Cardiac muscle cell (in vitro differentiated cells and primary cell): ENCODE data around the gene FAM107A. TPM values are rescaled to one million over a fixed set of nuclear protein-coding genes. Genes with fewer than 3 reads are reported as not detected.

Source experiments
- DNase-seq, 2 donors: peaks; one replicate each; pipeline versions ENCODE4 v3.0.0 to v3.0.0-alpha.2; 2010 to 2017; ENCODE audit warnings: low read depth in 1 of 2, low spot score in 1 of 2
- H3K27ac ChIP-seq: fragments of 200-600 bp; sonication (generic); 2 replicates; pipeline ENCODE4 v1.5.1; 2016
- H3K27me3 ChIP-seq: fragments of 200-600 bp; sonication (generic); 2 replicates; pipeline ENCODE4 v1.6.0; 2016; ENCODE audit warnings: control low read depth
- H3K36me3 ChIP-seq: fragments of 200-600 bp; sonication (generic); 2 replicates; pipeline ENCODE4 v1.5.1; 2016; ENCODE audit warnings: control low read depth
- H3K4me1 ChIP-seq: fragments of 200-600 bp; sonication (generic); 2 replicates; pipeline ENCODE4 v1.8.1; 2017; ENCODE audit warnings: low read depth, mild to moderate bottlenecking, mixed run types
- H3K4me3 ChIP-seq: fragments of 200-600 bp; sonication (generic); 2 replicates; pipeline ENCODE4 v1.5.1; 2016; ENCODE audit warnings: mild to moderate bottlenecking
- H3K9me3 ChIP-seq: fragments of 200-600 bp; sonication (generic); 2 replicates; pipeline ENCODE4 v1.5.1; 2017; ENCODE audit warnings: low read depth, mild to moderate bottlenecking, control low read depth
- CTCF ChIP-seq: IDR thresholded peaks from 2 replicates; pipeline ENCODE4 v1.5.1; 2012; ENCODE audit warnings: low read depth, mild to moderate bottlenecking, low read length
- polyA plus RNA-seq: library from polyadenylated mRNA; unstranded; fragments of >200 nt; fragmentation: Nextera tagmentation; extraction: Ambion mirVana; gene quantifications from 2 replicates; pipeline ENCODE4 v1.2.1, GENCODE V29; 2016
- total RNA-seq: library from RNA; depleted of rRNA; stranded (reverse); fragments of >200 nt; gene quantifications from 2 replicates; pipeline ENCODE4 v1.2.3, GENCODE V29; 2016

Gene FAM107A
- total and polyA plus RNA-seq, 2 experiments from 2014 or later = not detected

- H3K9me3 ChIP-seq = no peaks in the 10 kb centered on the region
- H3K27me3 ChIP-seq = peaks cover 5% of the 10 kb centered on the region
- no peak for TF ChIP-seq CTCF
- no peaks in the 10 kb centered on the region for H3K36me3 ChIP-seq
- no peak overlapping the region for H3K27ac ChIP-seq
- H3K4me1 ChIP-seq = no peaks in the 10 kb centered on the region
- no peak overlapping the region for H3K4me3 ChIP-seq
- no peak for DNase-seq
Measured at GRCh38 chr3:58576716-58577115, 475 bp downstream of the FAM107A start.

- Histone ChIP-seq H3K9me3 (no peaks in the 10 kb centered on the region), H3K4me1 (no peaks in the 10 kb centered on the region), H3K4me3 (no peak overlapping the region), H3K36me3 (no peaks in the 10 kb centered on the region), H3K27ac (no peak overlapping the region), H3K27me3 (peaks cover 3% of the 10 kb centered on the region)
- DNase-seq = peak in 1 of 2 donors; percentile 60
- no peak for TF ChIP-seq CTCF
Measured at GRCh38 chr3:58575971-58576652, 1.1 kb downstream of the FAM107A start.

- Histone ChIP-seq H3K4me1 (no peaks in the 10 kb centered on the region), H3K36me3 (no peaks in the 10 kb centered on the region), H3K9me3 (no peaks in the 10 kb centered on the region), H3K27me3 (peaks cover 3% of the 10 kb centered on the region), H3K4me3 (no peak overlapping the region), H3K27ac (no peak overlapping the region)
- no peak for TF ChIP-seq CTCF
- DNase-seq = no peak
Measured at GRCh38 chr3:58574682-58575081, 2.5 kb downstream of the FAM107A start.

DNA sequence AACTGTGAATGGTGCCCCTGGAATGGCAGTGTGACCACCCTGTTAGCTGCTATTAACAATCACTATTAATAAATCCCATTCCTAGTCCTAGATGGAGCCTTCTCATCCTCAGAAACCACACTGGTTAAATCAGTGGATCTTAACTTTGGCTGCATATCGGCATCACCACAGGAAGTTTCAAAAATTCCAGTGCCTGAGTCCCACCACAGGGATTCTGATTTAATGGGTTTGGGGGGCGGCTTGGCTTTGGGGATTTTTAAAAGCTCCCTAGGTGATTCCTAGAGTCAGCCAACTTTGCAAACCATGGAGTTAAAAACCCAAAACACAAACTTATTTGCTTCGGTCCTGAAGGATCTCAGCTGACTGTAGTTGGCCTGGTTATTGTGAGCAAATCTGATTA lies 3.1 kb downstream of the FAM107A start:
- H3K27me3 ChIP-seq = peaks cover 3% of the 10 kb centered on the region
- no peak for DNase-seq

GRCh38 chr3:58573640-58574039 lies 3.6 kb downstream of the FAM107A start:
- Histone ChIP-seq H3K27me3 (peaks cover 3% of the 10 kb centered on the region), H3K9me3 (no peaks in the 10 kb centered on the region), H3K4me1 (no peaks in the 10 kb centered on the region), H3K4me3 (no peak overlapping the region), H3K27ac (no peak overlapping the region), H3K36me3 (no peaks in the 10 kb centered on the region)
- TF ChIP-seq CTCF = no peak
- peak in 1 of 2 donors; percentile 65 for DNase-seq

More for the DNA sequence above, 3.1 kb downstream of the FAM107A start:
- Histone ChIP-seq H3K36me3 (no peaks in the 10 kb centered on the region), H3K27ac (no peak overlapping the region), H3K4me3 (no peak overlapping the region), H3K9me3 (no peaks in the 10 kb centered on the region), H3K4me1 (no peaks in the 10 kb centered on the region)
- no peak for TF ChIP-seq CTCF
